ENCODE measurements around the gene IRF4. TPM values are rescaled to one million over a fixed set of nuclear protein-coding genes. Genes with fewer than 3 reads are reported as not detected.

Gene IRF4
- total and polyA plus RNA-seq, 2 experiments from 2014 or later: 1.3 to 1.9 TPM

GRCh38 chr6:456887-457286, 65.3 kb downstream of the IRF4 start (continued):
- TF ChIP-seq ETS1 (IDR thresholded peaks at IDR 0.05) (no peak), NANOG (IDR thresholded peaks at IDR 0.05; ENCODE audit: borderline replicate concordance) (no peak), STAT1 (IDR thresholded peaks at IDR 0.05; ENCODE audit: unreplicated experiment) (no peak), ZNF114 (CRISPR knock-in tag; IDR thresholded peaks at IDR 0.05) (no peak), EZH2phosphoT487 (IDR thresholded peaks at IDR 0.05; ENCODE audit: unreplicated experiment) (no peak), REST (IDR thresholded peaks at IDR 0.05; ENCODE audit: unreplicated experiment) (no peak)

Other genes with a start within 250 kb of the IRF4 start
- 31.0 and 36.8 TPM in 2 replicates for gene DUSP22, start 99.3 kb upstream of the IRF4 start, total RNA-seq (2014; rRNA removed; shearing (Covaris generic))
- gene DUSP22, start 99.3 kb upstream of the IRF4 start, polyA plus RNA-seq (2016; fragmentation: Nextera tagmentation; extraction: Ambion mirVana): 11.2 and 12.8 TPM in 2 replicates

All from GM23338 (cell line).